ENCODE data around the gene EFHC2. TPM values are rescaled to one million over a fixed set of nuclear protein-coding genes. Genes with fewer than 3 reads are reported as not detected.
"Not testable (repeated sequence)": the region's sequence is repeated elsewhere in the genome, so short reads cannot be mapped to it uniquely, and the experiment has no call there.

EFHC2 gene
- total and polyA plus RNA-seq, 9 donors, result 0.12 to 0.60 (median 0.27) TPM; not detected in 1

GRCh38 chrX:44218465-44218864, 125.0 kb downstream of the EFHC2 start:
- Histone ChIP-seq H3K9me3 (replicated peaks; ENCODE audit: control insufficient read depth, low read depth, low read length) (no peaks in the 10 kb centered on the region), H3K27me3 (ENCODE audit: control insufficient read depth, insufficient read depth, low read length) (peaks cover 5% of the 10 kb centered on the region), H3K4me3 (ENCODE audit: low read length) (no peak overlapping the region), H3K4me1 (ENCODE audit: control insufficient read depth, insufficient read depth, low read length) (no peaks in the 10 kb centered on the region), H3K27ac (ENCODE audit: low read length) (no peak overlapping the region), H3K36me3 (ENCODE audit: control insufficient read depth, insufficient read depth, low read length) (no peaks in the 10 kb centered on the region)
- WGBS (ENCODE audit: insufficient coverage), result no CpG with 5 or more reads among the region's 3 CpGs
- DNase-seq, result no peak

- Histone ChIP-seq H3K27me3 (ENCODE audit: control insufficient read depth, insufficient read depth, low read length) (peaks cover 7% of the 10 kb centered on the region), H3K4me1 (ENCODE audit: control insufficient read depth, insufficient read depth, low read length) (no peaks in the 10 kb centered on the region), H3K9me3 (replicated peaks; ENCODE audit: control insufficient read depth, low read depth, low read length) (no peaks in the 10 kb centered on the region), H3K27ac (ENCODE audit: low read length) (no peak overlapping the region), H3K4me3 (ENCODE audit: low read length) (no peak overlapping the region), H3K36me3 (ENCODE audit: control insufficient read depth, insufficient read depth, low read length) (no peaks in the 10 kb centered on the region)
- DNase-seq, result no peak
- 74% methylated on average over 3 of the region's 3 CpGs for WGBS (ENCODE audit: insufficient coverage)
These were observed 127.3 kb downstream of the EFHC2 start for GRCh38 chrX:44216171-44216570.

- 75% methylated on average over 1 of the region's 1 CpG for WGBS (ENCODE audit: insufficient coverage)
- DNase-seq, result no peak
These were observed 139.7 kb downstream of the EFHC2 start for GRCh38 chrX:44203791-44204190.

GRCh38 chrX:44202596-44202995, 140.9 kb downstream of the EFHC2 start:
- H3K36me3 ChIP-seq (ENCODE audit: control insufficient read depth, insufficient read depth, low read length), result no peaks in the 10 kb centered on the region
- H3K9me3 ChIP-seq (replicated peaks; ENCODE audit: control insufficient read depth, low read depth, low read length), result no peaks in the 10 kb centered on the region
- no peak overlapping the region for H3K4me3 ChIP-seq (ENCODE audit: low read length)
- H3K27me3 ChIP-seq (ENCODE audit: control insufficient read depth, insufficient read depth, low read length), result peaks cover 10% of the 10 kb centered on the region
- WGBS (ENCODE audit: insufficient coverage), result 33% methylated on average over 1 of the region's 2 CpGs
- no peaks in the 10 kb centered on the region for H3K4me1 ChIP-seq (ENCODE audit: control insufficient read depth, insufficient read depth, low read length)
- no peak overlapping the region for H3K27ac ChIP-seq (ENCODE audit: low read length)
- no peak for DNase-seq

More at GRCh38 chrX:44203791-44204190, 139.7 kb downstream of the EFHC2 start:
- Histone ChIP-seq H3K36me3 (ENCODE audit: control insufficient read depth, insufficient read depth, low read length) (no peaks in the 10 kb centered on the region), H3K27ac (ENCODE audit: low read length) (no peak overlapping the region), H3K27me3 (ENCODE audit: control insufficient read depth, insufficient read depth, low read length) (peaks cover 9% of the 10 kb centered on the region), H3K9me3 (replicated peaks; ENCODE audit: control insufficient read depth, low read depth, low read length) (no peaks in the 10 kb centered on the region), H3K4me3 (ENCODE audit: low read length) (no peak overlapping the region), H3K4me1 (ENCODE audit: control insufficient read depth, insufficient read depth, low read length) (no peaks in the 10 kb centered on the region)

GRCh38 chrX:44189116-44189515, 154.4 kb downstream of the EFHC2 start:
- no peak overlapping the region for H3K4me3 ChIP-seq (ENCODE audit: low read length)
- no peaks in the 10 kb centered on the region for H3K4me1 ChIP-seq (ENCODE audit: control insufficient read depth, insufficient read depth, low read length)
- no peaks in the 10 kb centered on the region for H3K9me3 ChIP-seq (replicated peaks; ENCODE audit: control insufficient read depth, low read depth, low read length)
- DNase-seq, result no peak
- H3K36me3 ChIP-seq (ENCODE audit: control insufficient read depth, insufficient read depth, low read length), result no peaks in the 10 kb centered on the region
- WGBS (ENCODE audit: insufficient coverage), result 86% methylated on average over 2 of the region's 2 CpGs
- peaks cover 24% of the 10 kb centered on the region for H3K27me3 ChIP-seq (ENCODE audit: control insufficient read depth, insufficient read depth, low read length)
- H3K27ac ChIP-seq (ENCODE audit: low read length), result no peak overlapping the region

- not testable (repeated sequence) for H3K27ac ChIP-seq (ENCODE audit: low read length); H3K4me3 ChIP-seq (ENCODE audit: low read length); H3K9me3 ChIP-seq (replicated peaks; ENCODE audit: control insufficient read depth, low read depth, low read length); H3K36me3 ChIP-seq (ENCODE audit: control insufficient read depth, insufficient read depth, low read length); DNase-seq; H3K4me1 ChIP-seq (ENCODE audit: control insufficient read depth, insufficient read depth, low read length)
- WGBS (ENCODE audit: insufficient coverage), result no CpG with 5 or more reads among the region's 5 CpGs
- H3K27me3 ChIP-seq (ENCODE audit: control insufficient read depth, insufficient read depth, low read length), result peaks cover 19% of the 10 kb centered on the region
These were observed 155.6 kb downstream of the EFHC2 start for GRCh38 chrX:44187915-44188314.

GRCh38 chrX:44183329-44183728, 160.1 kb downstream of the EFHC2 start:
- H3K27me3 ChIP-seq (ENCODE audit: control insufficient read depth, insufficient read depth, low read length), result peaks cover 16% of the 10 kb centered on the region
- WGBS (ENCODE audit: insufficient coverage), result no CpG with 5 or more reads among the region's 2 CpGs
- no peak overlapping the region for H3K4me3 ChIP-seq (ENCODE audit: low read length)
- H3K36me3 ChIP-seq (ENCODE audit: control insufficient read depth, insufficient read depth, low read length), result no peaks in the 10 kb centered on the region
- no peak for DNase-seq
- no peak overlapping the region for H3K27ac ChIP-seq (ENCODE audit: low read length)
- H3K4me1 ChIP-seq (ENCODE audit: control insufficient read depth, insufficient read depth, low read length), result no peaks in the 10 kb centered on the region
- no peaks in the 10 kb centered on the region for H3K9me3 ChIP-seq (replicated peaks; ENCODE audit: control insufficient read depth, low read depth, low read length)

GRCh38 chrX:44178274-44179053, 165.0 kb downstream of the EFHC2 start:
- Histone ChIP-seq H3K27me3 (ENCODE audit: control insufficient read depth, insufficient read depth, low read length) (peaks cover 7% of the 10 kb centered on the region), H3K27ac (ENCODE audit: low read length) (no peak overlapping the region), H3K4me1 (ENCODE audit: control insufficient read depth, insufficient read depth, low read length) (no peaks in the 10 kb centered on the region), H3K9me3 (replicated peaks; ENCODE audit: control insufficient read depth, low read depth, low read length) (peaks cover 2% of the 10 kb centered on the region), H3K4me3 (ENCODE audit: low read length) (no peak overlapping the region), H3K36me3 (ENCODE audit: control insufficient read depth, insufficient read depth, low read length) (no peaks in the 10 kb centered on the region)
- DNase-seq, result no peak
- 87% methylated on average over 3 of the region's 6 CpGs for WGBS (ENCODE audit: insufficient coverage)

- no peak for DNase-seq
- WGBS (ENCODE audit: insufficient coverage), result no CpG with 5 or more reads among the region's 2 CpGs
- Histone ChIP-seq H3K9me3 (replicated peaks; ENCODE audit: control insufficient read depth, low read depth, low read length) (peaks cover 2% of the 10 kb centered on the region), H3K4me1 (ENCODE audit: control insufficient read depth, insufficient read depth, low read length) (no peaks in the 10 kb centered on the region), H3K4me3 (ENCODE audit: low read length) (no peak overlapping the region), H3K27ac (ENCODE audit: low read length) (no peak overlapping the region), H3K27me3 (ENCODE audit: control insufficient read depth, insufficient read depth, low read length) (peaks cover 16% of the 10 kb centered on the region), H3K36me3 (ENCODE audit: control insufficient read depth, insufficient read depth, low read length) (no peaks in the 10 kb centered on the region)
These were observed 168.0 kb downstream of the EFHC2 start for GRCh38 chrX:44175455-44175854.

- Histone ChIP-seq H3K27ac (ENCODE audit: low read length) (no peak overlapping the region), H3K4me3 (ENCODE audit: low read length) (no peak overlapping the region), H3K9me3 (replicated peaks; ENCODE audit: control insufficient read depth, low read depth, low read length) (peaks cover 2% of the 10 kb centered on the region), H3K4me1 (ENCODE audit: control insufficient read depth, insufficient read depth, low read length) (no peaks in the 10 kb centered on the region), H3K36me3 (ENCODE audit: control insufficient read depth, insufficient read depth, low read length) (no peaks in the 10 kb centered on the region), H3K27me3 (ENCODE audit: control insufficient read depth, insufficient read depth, low read length) (peaks cover 15% of the 10 kb centered on the region)
- WGBS (ENCODE audit: insufficient coverage), result no CpG with 5 or more reads among the region's 3 CpGs
- no peak for DNase-seq
These were observed 169.4 kb downstream of the EFHC2 start for GRCh38 chrX:44174061-44174460.

Data from muscle of leg (tissue), 11 donors.